DMS153 treated with DMSO at 0.1 percent for 48 hours (cell line): ENCODE data around the gene WRNIP1.

ENCODE experiments used
- DNase-seq: peaks from one replicate; lab custom pipeline; 2025; ENCODE audit not compliant: unreplicated experiment; lab: John Stamatoyannopoulos, UW

The WRNIP1 gene

GRCh38 chr6:2740581-2740980 lies 24.6 kb upstream of the WRNIP1 start:
- no peak for DNase-seq

GRCh38 chr6:2741756-2742155 lies 23.4 kb upstream of the WRNIP1 start:
- no peak for DNase-seq

- no peak for DNase-seq
Observed at GRCh38 chr6:2743280-2744208, 21.6 kb upstream of the WRNIP1 start.

GRCh38 chr6:2744209-2744771 lies 20.9 kb upstream of the WRNIP1 start:
- no peak for DNase-seq

- no peak for DNase-seq
Observed at GRCh38 chr6:2744778-2745177, 20.4 kb upstream of the WRNIP1 start.

GRCh38 chr6:2745246-2745645 lies 19.9 kb upstream of the WRNIP1 start:
- DNase-seq = no peak

GRCh38 chr6:2746557-2747061 lies 18.6 kb upstream of the WRNIP1 start:
- no peak for DNase-seq

GRCh38 chr6:2748183-2748582 lies 17.0 kb upstream of the WRNIP1 start:
- DNase-seq = no peak

GRCh38 chr6:2749969-2750600 lies 15.1 kb upstream of the WRNIP1 start:
- DNase-seq = no peak

GRCh38 chr6:2750832-2751231 lies 14.4 kb upstream of the WRNIP1 start, which contains the start of gene MYLK4:
TSS of gene MYLK4 (minus strand) at chr6:2750922. CDS start at chr6:2749294, 1,628 bp downstream.
- no peak for DNase-seq

- no peak for DNase-seq
Observed at GRCh38 chr6:2751871-2752270, 13.3 kb upstream of the WRNIP1 start.

GRCh38 chr6:2752477-2753109 lies 12.6 kb upstream of the WRNIP1 start:
- DNase-seq = no peak

- no peak for DNase-seq
Observed at GRCh38 chr6:2753110-2753489, 12.1 kb upstream of the WRNIP1 start.

- no peak for DNase-seq
Observed at GRCh38 chr6:2753743-2754142, 11.4 kb upstream of the WRNIP1 start.

- DNase-seq = no peak
Observed at GRCh38 chr6:2754393-2754792, 10.8 kb upstream of the WRNIP1 start.

- no peak for DNase-seq
Observed at GRCh38 chr6:2754911-2755310, 10.3 kb upstream of the WRNIP1 start.

- DNase-seq = no peak
Observed at GRCh38 chr6:2755456-2755855, 9.7 kb upstream of the WRNIP1 start.

GRCh38 chr6:2756241-2756640 lies 9.0 kb upstream of the WRNIP1 start:
- DNase-seq = no peak

- DNase-seq = no peak
Observed at GRCh38 chr6:2756687-2757224, 8.4 kb upstream of the WRNIP1 start.

GRCh38 chr6:2758980-2759379 lies 6.2 kb upstream of the WRNIP1 start:
- DNase-seq = no peak
